GM12801 (cell line): ENCODE data around the gene DNAH1.

ENCODE experiments used
- TF ChIP-seq, protein P1 (sequence below): IDR thresholded peaks from one replicate; pipeline ENCODE4 v1.5.1; 2011; ENCODE audit warnings: control low read depth; ENCODE audit not compliant: insufficient read length; ENCODE audit errors: extremely low read depth

The DNAH1 gene

DNA sequence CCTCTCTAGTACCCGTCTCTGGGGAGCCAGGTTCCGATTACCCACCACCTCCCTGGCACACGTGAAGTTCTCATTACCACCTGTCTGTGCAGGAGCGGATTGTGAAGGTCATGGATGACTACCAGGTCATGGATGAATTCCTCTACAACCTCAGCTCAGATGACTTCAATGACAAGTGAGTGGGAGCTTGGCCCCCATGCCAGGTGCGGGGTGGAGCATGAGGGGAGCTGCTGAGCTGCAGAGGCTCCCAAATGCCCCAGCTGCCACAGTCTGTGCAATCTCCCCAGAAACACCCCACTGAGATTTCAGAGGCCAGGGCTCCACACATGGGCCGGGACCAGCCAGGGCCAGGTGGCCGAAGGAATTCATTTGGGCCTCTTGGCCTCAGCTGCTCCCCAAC, 34.3 kb downstream of the DNAH1 start:
- TF ChIP-seq, protein P1, sequence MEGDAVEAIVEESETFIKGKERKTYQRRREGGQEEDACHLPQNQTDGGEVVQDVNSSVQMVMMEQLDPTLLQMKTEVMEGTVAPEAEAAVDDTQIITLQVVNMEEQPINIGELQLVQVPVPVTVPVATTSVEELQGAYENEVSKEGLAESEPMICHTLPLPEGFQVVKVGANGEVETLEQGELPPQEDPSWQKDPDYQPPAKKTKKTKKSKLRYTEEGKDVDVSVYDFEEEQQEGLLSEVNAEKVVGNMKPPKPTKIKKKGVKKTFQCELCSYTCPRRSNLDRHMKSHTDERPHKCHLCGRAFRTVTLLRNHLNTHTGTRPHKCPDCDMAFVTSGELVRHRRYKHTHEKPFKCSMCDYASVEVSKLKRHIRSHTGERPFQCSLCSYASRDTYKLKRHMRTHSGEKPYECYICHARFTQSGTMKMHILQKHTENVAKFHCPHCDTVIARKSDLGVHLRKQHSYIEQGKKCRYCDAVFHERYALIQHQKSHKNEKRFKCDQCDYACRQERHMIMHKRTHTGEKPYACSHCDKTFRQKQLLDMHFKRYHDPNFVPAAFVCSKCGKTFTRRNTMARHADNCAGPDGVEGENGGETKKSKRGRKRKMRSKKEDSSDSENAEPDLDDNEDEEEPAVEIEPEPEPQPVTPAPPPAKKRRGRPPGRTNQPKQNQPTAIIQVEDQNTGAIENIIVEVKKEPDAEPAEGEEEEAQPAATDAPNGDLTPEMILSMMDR: no peak

- TF ChIP-seq, protein P1: no peak
These were observed 35.1 kb downstream of the DNAH1 start for GRCh38 chr3:52350981-52351761.

- TF ChIP-seq, protein P1: no peak
These were observed 35.7 kb downstream of the DNAH1 start for GRCh38 chr3:52351762-52352368.

DNA sequence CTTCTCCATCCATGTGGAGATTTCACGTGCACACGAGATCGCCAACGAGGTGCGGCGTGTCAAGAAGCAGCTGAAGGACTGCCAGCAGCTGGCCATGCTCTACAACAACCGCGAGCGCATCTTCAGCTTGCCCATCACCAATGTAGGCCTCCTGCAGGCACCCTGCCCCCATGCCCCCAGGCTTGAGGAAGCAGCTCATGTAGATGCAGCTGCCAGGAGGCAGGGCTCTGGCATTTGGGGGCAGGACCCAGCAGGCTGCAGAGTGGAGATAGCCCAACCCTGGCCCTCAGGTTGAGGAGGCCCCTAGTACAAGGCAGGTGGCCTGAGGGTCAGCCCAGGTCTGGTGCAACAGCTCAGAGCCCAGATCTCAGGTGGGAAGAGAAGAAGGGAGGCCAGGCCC, 36.4 kb downstream of the DNAH1 start:
- TF ChIP-seq, protein P1: no peak

DNA sequence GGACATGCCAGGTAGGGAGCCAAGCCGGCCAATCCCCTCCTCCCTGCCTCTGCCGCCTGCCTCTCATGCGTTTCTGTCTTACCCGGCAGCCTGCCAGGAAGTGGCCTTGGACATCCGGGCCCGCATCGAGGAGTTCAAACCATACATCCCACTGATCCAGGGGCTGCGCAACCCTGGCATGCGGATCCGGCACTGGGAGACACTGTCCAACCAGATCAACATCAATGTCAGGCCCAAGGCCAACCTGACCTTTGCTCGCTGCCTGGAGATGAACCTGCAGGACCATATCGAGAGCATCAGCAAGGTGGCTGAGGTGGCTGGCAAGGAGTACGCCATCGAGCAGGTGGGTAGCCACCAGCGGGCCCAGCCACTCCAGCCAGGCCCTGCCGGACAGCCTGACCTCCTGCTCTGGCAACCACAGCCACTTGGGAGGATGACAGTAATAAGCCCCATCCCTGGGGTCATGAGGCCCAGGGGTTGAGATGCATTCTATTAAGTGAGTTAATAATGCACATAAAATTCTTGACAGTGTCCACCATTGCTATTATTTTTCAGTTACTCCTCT, 37.3 kb downstream of the DNAH1 start:
- TF ChIP-seq, protein P1: no peak

- TF ChIP-seq, protein P1: no peak
These were observed 38.6 kb downstream of the DNAH1 start for GRCh38 chr3:52354676-52355075.

DNA sequence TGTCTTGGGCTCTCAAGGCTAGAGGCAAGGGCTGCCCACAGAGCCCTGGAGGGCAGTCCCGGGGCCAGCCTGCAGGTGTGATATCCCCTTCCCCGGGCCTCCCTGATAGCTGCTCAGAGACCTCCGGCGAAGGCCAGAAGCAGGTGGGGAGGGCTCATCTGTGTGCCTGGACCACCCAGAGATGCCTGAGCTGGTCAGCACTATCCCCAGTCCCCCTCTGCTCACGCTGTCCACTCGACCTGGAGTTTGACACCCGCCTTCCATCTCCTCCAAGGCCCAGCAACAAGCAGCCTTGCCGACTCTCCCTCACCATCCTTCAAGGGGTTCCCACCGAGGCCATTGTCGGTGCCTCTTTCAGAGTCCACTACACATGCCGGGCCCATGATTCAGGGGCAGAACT, 39.4 kb downstream of the DNAH1 start:
- TF ChIP-seq, protein P1: no peak
